ENCODE data around the gene DPYD.

Gene DPYD

DNA sequence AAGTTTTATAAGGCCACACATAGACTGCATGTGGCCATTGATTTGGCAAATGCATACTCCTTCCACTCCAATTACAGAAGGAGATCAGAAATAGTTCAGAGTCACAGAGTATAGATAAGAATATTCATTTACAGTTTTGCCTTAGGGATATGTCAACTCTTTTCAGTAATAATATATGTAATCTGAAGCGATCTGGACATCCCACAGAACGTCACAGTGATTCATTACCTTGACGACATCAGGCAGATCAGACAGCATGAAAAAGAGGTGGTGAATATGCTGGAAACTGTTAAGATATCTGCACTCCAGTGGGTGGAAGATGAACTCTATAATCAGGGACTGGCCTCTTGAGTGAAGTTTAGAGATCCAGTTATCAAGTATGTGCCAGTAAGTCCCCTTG lies 240.4 kb downstream of the DPYD start:
- Histone ChIP-seq H4K20me1 (ENCODE audit: insufficient read depth, low read length) (no peaks in the 10 kb centered on the region), H3K79me2 (ENCODE audit: insufficient read depth, low read length) (no peaks in the 10 kb centered on the region), H3K36me3 (ENCODE audit: insufficient read depth, low read length) (no peaks in the 10 kb centered on the region), H3K4me2 (ENCODE audit: low read length) (no peak overlapping the region), H3K27me3 (ENCODE audit: insufficient read depth, low read length) (no peaks in the 10 kb centered on the region), H3K9me3 (ENCODE audit: low read length) (no peaks in the 10 kb centered on the region), H3K9me2 (ENCODE audit: low read depth, low read length) (no peaks in the 10 kb centered on the region), H3K27ac (ENCODE audit: low read depth, low read length, poor library complexity, severe bottlenecking) (no peak overlapping the region), H3K9ac (ENCODE audit: low read length) (no peak overlapping the region), H3K4me3 (ENCODE audit: low read depth, low read length, poor library complexity, severe bottlenecking) (no peak overlapping the region), H3K4me1 (ENCODE audit: insufficient read depth, low read length, severe bottlenecking) (no peaks in the 10 kb centered on the region), H2AFZ (ENCODE audit: low read length) (no peak overlapping the region), H3F3A (ENCODE audit: insufficient read depth, low read length) (no peaks in the 10 kb centered on the region)
- TF ChIP-seq EZH2 (IDR thresholded peaks at IDR 0.05; ENCODE audit: borderline replicate concordance, low read length), result no peak
- TF ChIP-seq, protein P1, sequence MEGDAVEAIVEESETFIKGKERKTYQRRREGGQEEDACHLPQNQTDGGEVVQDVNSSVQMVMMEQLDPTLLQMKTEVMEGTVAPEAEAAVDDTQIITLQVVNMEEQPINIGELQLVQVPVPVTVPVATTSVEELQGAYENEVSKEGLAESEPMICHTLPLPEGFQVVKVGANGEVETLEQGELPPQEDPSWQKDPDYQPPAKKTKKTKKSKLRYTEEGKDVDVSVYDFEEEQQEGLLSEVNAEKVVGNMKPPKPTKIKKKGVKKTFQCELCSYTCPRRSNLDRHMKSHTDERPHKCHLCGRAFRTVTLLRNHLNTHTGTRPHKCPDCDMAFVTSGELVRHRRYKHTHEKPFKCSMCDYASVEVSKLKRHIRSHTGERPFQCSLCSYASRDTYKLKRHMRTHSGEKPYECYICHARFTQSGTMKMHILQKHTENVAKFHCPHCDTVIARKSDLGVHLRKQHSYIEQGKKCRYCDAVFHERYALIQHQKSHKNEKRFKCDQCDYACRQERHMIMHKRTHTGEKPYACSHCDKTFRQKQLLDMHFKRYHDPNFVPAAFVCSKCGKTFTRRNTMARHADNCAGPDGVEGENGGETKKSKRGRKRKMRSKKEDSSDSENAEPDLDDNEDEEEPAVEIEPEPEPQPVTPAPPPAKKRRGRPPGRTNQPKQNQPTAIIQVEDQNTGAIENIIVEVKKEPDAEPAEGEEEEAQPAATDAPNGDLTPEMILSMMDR (IDR thresholded peaks at IDR 0.05; ENCODE audit: low read length), result no peak

DNA sequence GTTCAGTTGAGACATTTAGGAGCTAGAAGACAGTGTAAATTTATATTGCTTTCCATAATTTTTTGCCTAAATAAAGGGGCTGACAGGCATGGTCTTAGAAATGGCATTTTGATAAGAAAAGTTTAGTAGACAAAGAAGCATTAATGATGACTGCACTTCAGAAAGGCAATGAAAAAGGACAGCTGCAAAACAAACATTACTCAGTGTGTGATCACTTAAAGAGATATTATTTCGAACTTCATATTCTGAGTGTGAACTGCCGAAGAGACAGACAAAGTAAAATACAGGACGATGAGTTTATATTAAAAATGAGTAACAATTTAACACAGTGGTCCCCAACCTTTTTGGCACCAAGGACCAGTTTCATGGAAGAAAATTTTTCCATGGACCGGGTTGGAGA lies 243.1 kb downstream of the DPYD start:
- H3K9me3 ChIP-seq (ENCODE audit: low read length), result no peaks in the 10 kb centered on the region
- no peak overlapping the region for H3K4me2 ChIP-seq (ENCODE audit: low read length)
- no peak for TF ChIP-seq EZH2 (IDR thresholded peaks at IDR 0.05; ENCODE audit: borderline replicate concordance, low read length)
- TF ChIP-seq, protein P1 (IDR thresholded peaks at IDR 0.05; ENCODE audit: low read length), result no peak
- H3K9ac ChIP-seq (ENCODE audit: low read length), result no peak overlapping the region
- no peaks in the 10 kb centered on the region for H3K79me2 ChIP-seq (ENCODE audit: insufficient read depth, low read length)
- H4K20me1 ChIP-seq (ENCODE audit: insufficient read depth, low read length), result no peaks in the 10 kb centered on the region
- no peak overlapping the region for H2AFZ ChIP-seq (ENCODE audit: low read length)
- no peak overlapping the region for H3K4me3 ChIP-seq (ENCODE audit: low read depth, low read length, poor library complexity, severe bottlenecking)
- H3K36me3 ChIP-seq (ENCODE audit: insufficient read depth, low read length), result no peaks in the 10 kb centered on the region
- no peaks in the 10 kb centered on the region for H3K9me2 ChIP-seq (ENCODE audit: low read depth, low read length)
- H3K27ac ChIP-seq (ENCODE audit: low read depth, low read length, poor library complexity, severe bottlenecking), result no peak overlapping the region
- no peaks in the 10 kb centered on the region for H3K27me3 ChIP-seq (ENCODE audit: insufficient read depth, low read length)
- no peaks in the 10 kb centered on the region for H3F3A ChIP-seq (ENCODE audit: insufficient read depth, low read length)
- no peaks in the 10 kb centered on the region for H3K4me1 ChIP-seq (ENCODE audit: insufficient read depth, low read length, severe bottlenecking)

DNA sequence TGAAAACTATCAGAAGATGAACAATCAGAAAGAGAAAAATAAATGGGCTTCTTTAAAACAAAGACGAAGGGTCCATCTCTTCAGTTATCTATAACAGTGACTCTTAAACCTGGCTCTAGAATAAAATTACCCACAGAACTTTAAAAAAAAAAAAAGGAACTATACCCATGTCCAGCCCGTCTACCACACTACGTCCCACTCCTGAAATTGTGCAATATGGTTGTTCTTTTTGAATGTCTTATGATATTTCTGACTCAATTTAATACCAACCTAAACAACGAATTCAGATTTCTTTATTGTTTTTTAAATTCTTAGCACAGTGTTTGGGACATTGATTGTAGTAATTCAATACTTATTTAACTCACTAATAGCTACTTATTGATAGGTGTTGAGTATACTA lies 246.3 kb downstream of the DPYD start:
- Histone ChIP-seq H3K9me3 (ENCODE audit: low read length) (no peaks in the 10 kb centered on the region), H3K27me3 (ENCODE audit: insufficient read depth, low read length) (no peaks in the 10 kb centered on the region), H3K4me2 (ENCODE audit: low read length) (no peak overlapping the region), H3K4me3 (ENCODE audit: low read depth, low read length, poor library complexity, severe bottlenecking) (no peak overlapping the region), H3K27ac (ENCODE audit: low read depth, low read length, poor library complexity, severe bottlenecking) (no peak overlapping the region), H3K9ac (ENCODE audit: low read length) (no peak overlapping the region), H3K9me2 (ENCODE audit: low read depth, low read length) (no peaks in the 10 kb centered on the region), H3K79me2 (ENCODE audit: insufficient read depth, low read length) (no peaks in the 10 kb centered on the region), H2AFZ (ENCODE audit: low read length) (no peak overlapping the region), H3K36me3 (ENCODE audit: insufficient read depth, low read length) (no peaks in the 10 kb centered on the region), H3F3A (ENCODE audit: insufficient read depth, low read length) (no peaks in the 10 kb centered on the region), H3K4me1 (ENCODE audit: insufficient read depth, low read length, severe bottlenecking) (no peaks in the 10 kb centered on the region), H4K20me1 (ENCODE audit: insufficient read depth, low read length) (no peaks in the 10 kb centered on the region)
- TF ChIP-seq, protein P1 (IDR thresholded peaks at IDR 0.05; ENCODE audit: low read length), result no peak
- TF ChIP-seq EZH2 (IDR thresholded peaks at IDR 0.05; ENCODE audit: borderline replicate concordance, low read length), result no peak

All from OCI-LY1 (cell line).